SK-N-SH (cell line): ENCODE data around the gene WIPF2. TPM values are rescaled to one million over a fixed set of nuclear protein-coding genes. Genes with fewer than 3 reads are reported as not detected.

Experiments
- CHD2 ChIP-seq: fragments of 150-350 bp; IDR thresholded peaks from 2 replicates; pipeline ENCODE4 v1.6.1; 2018; ENCODE audit warnings: low read length; ENCODE audit not compliant: partially characterized antibody
- EZH2phosphoT487 ChIP-seq: fragments of 200-600 bp; sonication (generic); IDR thresholded peaks from 2 replicates; pipeline ENCODE4 v1.6.1; 2017; ENCODE audit warnings: low read depth, mixed run types, mild to moderate bottlenecking, antibody characterized with exemption, moderate library complexity, borderline replicate concordance
- FOXM1 ChIP-seq: IDR thresholded peaks from 2 replicates; pipeline ENCODE4 v1.4.0; 2012; ENCODE audit warnings: low read depth, mild to moderate bottlenecking
- RAD21 ChIP-seq: IDR thresholded peaks from 2 replicates; pipeline ENCODE4 v1.6.1; 2012; ENCODE audit warnings: mild to moderate bottlenecking, low read length
- RFX5 ChIP-seq: IDR thresholded peaks from 2 replicates; pipeline ENCODE4 v1.6.1; 2012; ENCODE audit warnings: mild to moderate bottlenecking, improper control_type of control experiment, low read length
- TEAD4 ChIP-seq: IDR thresholded peaks from 2 replicates; pipeline ENCODE4 v1.4.0; 2012; ENCODE audit warnings: mild to moderate bottlenecking, borderline replicate concordance; ENCODE audit not compliant: insufficient read depth
- USF2 ChIP-seq: fragments of 150-350 bp; IDR thresholded peaks from 2 replicates; pipeline ENCODE4 v1.6.1; 2017; ENCODE audit warnings: antibody characterized with exemption, low read length, low read depth, borderline replicate concordance
- ZBTB33 ChIP-seq: IDR thresholded peaks from 2 replicates; pipeline ENCODE4 v1.4.0; 2012; ENCODE audit warnings: low read depth, borderline replicate concordance
- polyA plus RNA-seq, 3 experiments: library from polyadenylated mRNA; depleted of rRNA; stranded (reverse); fragments of >200 nt; gene quantifications; 2 replicates each; pipeline ENCODE4 v1.2.3, GENCODE V29; 2012
- TF ChIP-seq, protein P1 (sequence below): IDR thresholded peaks from 2 replicates; pipeline ENCODE4 v1.4.0; 2012; ENCODE audit warnings: low read depth
- TF ChIP-seq, protein P2 (sequence below): IDR thresholded peaks from 2 replicates; pipeline ENCODE4 v1.6.1; 2012; ENCODE audit warnings: mild to moderate bottlenecking, low read depth, low read length, moderate library complexity
- TF ChIP-seq, protein P3 (sequence below): fragments of 200-600 bp; sonication (generic); IDR thresholded peaks from 2 replicates; pipeline ENCODE4 v1.6.1; 2017; ENCODE audit warnings: antibody characterized with exemption, mild to moderate bottlenecking, moderate library complexity

The WIPF2 gene
- polyA plus RNA-seq, 1 of the 3 experiments (the other 2 are of a cell fraction): 6.8 TPM

GRCh38 chr17:40303708-40304551, 84.8 kb downstream of the WIPF2 start (continued):
- TF ChIP-seq TEAD4 (peak; percentile 38; the same call in 1 of the 2 replicates), RFX5 (no peak), ZBTB33 (no peak), FOXM1 (no peak), USF2 (no peak), EZH2phosphoT487 (no peak), CHD2 (peak; percentile 87), RAD21 (peak; percentile 31; the same call in 1 of the 2 replicates)
- TF ChIP-seq, protein P1, sequence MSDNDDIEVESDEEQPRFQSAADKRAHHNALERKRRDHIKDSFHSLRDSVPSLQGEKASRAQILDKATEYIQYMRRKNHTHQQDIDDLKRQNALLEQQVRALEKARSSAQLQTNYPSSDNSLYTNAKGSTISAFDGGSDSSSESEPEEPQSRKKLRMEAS: no peak; the same call in 1 of the 2 replicates
- TF ChIP-seq, protein P2, sequence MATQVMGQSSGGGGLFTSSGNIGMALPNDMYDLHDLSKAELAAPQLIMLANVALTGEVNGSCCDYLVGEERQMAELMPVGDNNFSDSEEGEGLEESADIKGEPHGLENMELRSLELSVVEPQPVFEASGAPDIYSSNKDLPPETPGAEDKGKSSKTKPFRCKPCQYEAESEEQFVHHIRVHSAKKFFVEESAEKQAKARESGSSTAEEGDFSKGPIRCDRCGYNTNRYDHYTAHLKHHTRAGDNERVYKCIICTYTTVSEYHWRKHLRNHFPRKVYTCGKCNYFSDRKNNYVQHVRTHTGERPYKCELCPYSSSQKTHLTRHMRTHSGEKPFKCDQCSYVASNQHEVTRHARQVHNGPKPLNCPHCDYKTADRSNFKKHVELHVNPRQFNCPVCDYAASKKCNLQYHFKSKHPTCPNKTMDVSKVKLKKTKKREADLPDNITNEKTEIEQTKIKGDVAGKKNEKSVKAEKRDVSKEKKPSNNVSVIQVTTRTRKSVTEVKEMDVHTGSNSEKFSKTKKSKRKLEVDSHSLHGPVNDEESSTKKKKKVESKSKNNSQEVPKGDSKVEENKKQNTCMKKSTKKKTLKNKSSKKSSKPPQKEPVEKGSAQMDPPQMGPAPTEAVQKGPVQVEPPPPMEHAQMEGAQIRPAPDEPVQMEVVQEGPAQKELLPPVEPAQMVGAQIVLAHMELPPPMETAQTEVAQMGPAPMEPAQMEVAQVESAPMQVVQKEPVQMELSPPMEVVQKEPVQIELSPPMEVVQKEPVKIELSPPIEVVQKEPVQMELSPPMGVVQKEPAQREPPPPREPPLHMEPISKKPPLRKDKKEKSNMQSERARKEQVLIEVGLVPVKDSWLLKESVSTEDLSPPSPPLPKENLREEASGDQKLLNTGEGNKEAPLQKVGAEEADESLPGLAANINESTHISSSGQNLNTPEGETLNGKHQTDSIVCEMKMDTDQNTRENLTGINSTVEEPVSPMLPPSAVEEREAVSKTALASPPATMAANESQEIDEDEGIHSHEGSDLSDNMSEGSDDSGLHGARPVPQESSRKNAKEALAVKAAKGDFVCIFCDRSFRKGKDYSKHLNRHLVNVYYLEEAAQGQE: no peak
- TF ChIP-seq, protein P3, sequence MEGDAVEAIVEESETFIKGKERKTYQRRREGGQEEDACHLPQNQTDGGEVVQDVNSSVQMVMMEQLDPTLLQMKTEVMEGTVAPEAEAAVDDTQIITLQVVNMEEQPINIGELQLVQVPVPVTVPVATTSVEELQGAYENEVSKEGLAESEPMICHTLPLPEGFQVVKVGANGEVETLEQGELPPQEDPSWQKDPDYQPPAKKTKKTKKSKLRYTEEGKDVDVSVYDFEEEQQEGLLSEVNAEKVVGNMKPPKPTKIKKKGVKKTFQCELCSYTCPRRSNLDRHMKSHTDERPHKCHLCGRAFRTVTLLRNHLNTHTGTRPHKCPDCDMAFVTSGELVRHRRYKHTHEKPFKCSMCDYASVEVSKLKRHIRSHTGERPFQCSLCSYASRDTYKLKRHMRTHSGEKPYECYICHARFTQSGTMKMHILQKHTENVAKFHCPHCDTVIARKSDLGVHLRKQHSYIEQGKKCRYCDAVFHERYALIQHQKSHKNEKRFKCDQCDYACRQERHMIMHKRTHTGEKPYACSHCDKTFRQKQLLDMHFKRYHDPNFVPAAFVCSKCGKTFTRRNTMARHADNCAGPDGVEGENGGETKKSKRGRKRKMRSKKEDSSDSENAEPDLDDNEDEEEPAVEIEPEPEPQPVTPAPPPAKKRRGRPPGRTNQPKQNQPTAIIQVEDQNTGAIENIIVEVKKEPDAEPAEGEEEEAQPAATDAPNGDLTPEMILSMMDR: no peak
